Panc1 (cell line): ENCODE measurements around the gene ESF1.

Source experiments
- CTCF ChIP-seq: fragments of 450-650 bp; IDR thresholded peaks from 2 replicates; pipeline ENCODE4 v1.5.1; 2017; ENCODE audit warnings: mild to moderate bottlenecking
- REST ChIP-seq, 2 experiments: IDR thresholded peaks; 2 replicates each; pipeline ENCODE4 v1.6.1; 2011 to 2012; ENCODE audit warnings: low read depth in 2 of 2, control low read depth in 1 of 2, low read length in 1 of 2, mild to moderate bottlenecking in 1 of 2, moderate library complexity in 1 of 2; ENCODE audit not compliant: insufficient read depth in 1 of 2

GRCh38 chr20:13758884-13759283 lies 25.8 kb downstream of the ESF1 start:
- no peak for TF ChIP-seq CTCF
- no peak for TF ChIP-seq REST (IDR thresholded peaks at IDR 0.05; ENCODE audit: insufficient read depth in 1 of 2, low read depth in 2 of 2, low read length in 1 of 2)
